HG03039 (cell line): ENCODE results near the gene GLIPR1L2.
"Not testable (repeated sequence)": the region's sequence is repeated elsewhere in the genome, so short reads cannot be mapped to it uniquely, and the experiment has no call there.

Experiments
- ATAC-seq: cut with Tn5 transposase; IDR thresholded peaks from one replicate; pipeline ENCODE4 v1.9.1; 2021; ENCODE audit warnings: mild to moderate bottlenecking, moderate library complexity; ENCODE audit not compliant: unreplicated experiment

Gene GLIPR1L2

DNA sequence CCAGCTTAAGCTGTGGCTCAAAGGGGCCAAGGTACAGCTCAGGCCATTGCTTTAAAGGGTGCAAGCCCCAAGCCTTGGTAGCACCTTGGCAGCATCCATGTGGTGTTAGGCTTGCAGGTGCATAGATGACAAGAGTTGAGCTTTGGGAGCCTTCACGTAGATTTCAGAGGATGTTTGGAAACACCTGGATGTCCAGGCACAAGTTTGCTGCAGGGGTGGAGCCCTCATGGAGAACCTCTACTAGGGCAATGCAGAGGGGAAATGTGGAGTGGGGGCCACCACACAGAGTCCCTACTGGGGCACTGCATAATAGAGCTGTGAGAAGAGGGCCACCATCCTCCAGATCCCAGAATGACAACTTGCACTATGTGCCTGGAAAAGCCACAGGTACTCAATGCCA is 37.9 kb downstream of the GLIPR1L2 start:
- no peak for ATAC-seq

DNA sequence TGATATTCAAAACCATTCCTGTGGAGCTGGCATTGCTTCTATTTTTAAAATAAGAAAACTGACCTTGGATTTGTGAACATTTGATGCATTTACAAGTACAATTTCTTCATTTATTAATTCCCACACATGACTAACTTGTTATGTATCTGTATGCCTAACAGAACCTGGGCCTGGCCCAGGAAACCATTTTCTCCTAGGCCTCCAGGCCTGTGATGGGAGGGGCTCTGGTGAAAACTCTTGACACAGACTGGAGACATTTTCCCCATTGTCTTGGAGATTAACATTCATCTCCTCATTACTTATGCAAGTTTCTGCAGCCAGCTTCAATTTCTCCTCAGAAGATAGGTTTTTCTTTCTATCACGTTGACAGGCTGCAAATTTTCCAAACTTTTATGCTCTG is 42.0 kb downstream of the GLIPR1L2 start:
- ATAC-seq: no peak

GRCh38 chr12:75437564-75437963 is 46.7 kb downstream of the GLIPR1L2 start:
- no peak for ATAC-seq

DNA sequence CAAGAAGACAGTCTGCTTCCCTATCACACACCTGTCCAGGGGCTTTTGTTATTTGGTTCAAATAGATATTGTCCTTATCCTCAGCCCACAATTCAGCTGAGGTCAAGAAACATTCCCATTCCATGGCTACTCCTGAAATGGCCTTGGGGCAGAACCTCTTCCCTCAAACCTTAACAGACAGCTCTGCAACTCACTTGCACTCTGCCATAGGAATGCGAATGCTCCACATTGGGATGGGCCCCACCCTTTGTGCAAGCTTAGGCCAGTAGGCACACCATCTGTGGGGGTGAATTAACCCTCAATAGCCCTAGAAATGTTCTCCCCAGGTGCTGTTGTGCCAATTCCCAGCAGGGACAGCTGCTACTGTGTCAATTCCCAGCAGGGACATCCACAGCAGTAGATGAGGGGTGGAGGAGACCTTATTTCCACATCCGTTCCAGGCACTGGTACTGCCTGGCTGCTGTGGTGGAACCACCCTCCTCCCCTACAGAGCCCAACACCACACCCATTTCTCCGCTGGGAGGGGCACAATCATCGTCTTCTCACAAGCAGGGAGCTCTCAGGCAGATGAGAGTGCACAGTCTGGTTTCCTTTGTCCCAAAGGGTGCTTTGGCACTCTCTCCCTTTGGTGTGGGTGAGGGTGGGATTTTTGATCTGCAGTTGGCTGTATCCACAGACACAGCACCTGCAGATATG is 47.3 kb downstream of the GLIPR1L2 start:
- ATAC-seq: no peak

DNA sequence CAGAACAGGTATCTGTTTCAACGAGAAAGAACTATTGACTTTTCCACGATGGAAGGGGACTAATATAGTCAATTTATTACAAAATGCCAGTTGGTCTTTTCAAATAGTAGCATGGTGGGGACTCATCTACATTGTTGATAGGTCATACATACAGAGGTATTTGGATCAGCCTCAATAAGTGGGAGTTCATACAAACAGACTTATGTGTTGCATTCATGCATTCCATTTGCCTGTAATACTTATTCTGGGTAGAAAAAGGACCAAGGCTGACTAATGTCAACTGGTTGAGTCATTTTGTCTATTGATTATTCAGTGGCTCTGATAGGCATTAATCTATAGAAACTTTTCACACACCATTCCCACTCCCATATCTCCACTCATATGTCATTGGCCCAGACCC is 48.2 kb downstream of the GLIPR1L2 start:
- no peak for ATAC-seq

DNA sequence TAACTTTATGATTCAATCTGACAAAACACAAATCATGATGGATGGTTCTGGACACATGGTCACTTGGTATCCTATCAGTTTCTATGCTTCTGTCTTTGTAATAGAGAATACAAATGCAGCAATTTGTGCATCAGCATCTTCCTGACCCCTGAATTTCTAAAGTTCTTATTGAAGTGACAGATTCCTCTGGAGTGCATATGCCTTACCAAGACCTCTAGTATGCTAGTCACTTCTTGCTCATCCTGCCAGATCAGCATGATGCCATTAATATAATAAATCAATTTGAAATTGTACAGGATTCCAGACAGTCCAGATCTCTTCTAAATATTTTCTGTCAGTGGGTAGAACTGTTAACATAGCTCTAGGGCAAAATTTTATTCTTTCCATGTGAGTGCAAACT is 49.0 kb downstream of the GLIPR1L2 start:
- no peak for ATAC-seq

DNA sequence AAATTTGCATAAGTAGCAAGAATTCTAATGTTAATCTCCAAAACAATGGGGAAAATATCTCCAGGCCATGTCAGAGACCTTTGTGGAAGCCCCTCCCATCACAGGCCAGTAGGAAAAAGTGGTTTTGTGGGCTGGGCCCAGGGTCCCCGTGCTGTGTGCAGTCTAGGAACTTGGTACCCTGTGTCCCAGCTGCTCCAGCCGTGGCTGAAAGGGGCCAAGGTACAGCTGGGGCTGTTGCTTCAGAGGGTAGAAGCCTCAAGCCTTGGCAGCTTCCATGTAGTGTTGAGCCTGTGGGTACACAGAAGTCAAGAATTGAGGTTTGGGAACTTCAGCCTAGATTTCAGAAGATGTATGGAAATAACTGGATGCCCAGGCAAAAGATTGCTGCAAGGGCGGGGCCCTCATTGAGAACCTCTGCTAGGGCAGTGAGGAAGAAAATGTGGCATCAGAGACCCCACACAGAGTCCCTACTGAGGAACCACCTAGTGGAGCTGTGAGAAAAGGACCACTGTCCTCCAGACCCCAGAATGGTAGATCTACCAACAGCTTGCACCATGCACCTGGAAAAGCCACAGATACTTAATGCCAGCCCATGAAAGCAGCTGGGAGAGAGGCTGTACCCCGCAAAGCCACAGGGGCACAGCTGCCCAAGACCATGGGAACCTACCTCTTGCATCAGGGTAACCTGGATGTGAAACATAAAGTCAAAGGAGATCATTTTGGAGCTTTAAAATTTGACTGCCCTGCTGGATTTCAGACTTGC is 51.0 kb downstream of the GLIPR1L2 start:
- ATAC-seq: not testable (repeated sequence)

DNA sequence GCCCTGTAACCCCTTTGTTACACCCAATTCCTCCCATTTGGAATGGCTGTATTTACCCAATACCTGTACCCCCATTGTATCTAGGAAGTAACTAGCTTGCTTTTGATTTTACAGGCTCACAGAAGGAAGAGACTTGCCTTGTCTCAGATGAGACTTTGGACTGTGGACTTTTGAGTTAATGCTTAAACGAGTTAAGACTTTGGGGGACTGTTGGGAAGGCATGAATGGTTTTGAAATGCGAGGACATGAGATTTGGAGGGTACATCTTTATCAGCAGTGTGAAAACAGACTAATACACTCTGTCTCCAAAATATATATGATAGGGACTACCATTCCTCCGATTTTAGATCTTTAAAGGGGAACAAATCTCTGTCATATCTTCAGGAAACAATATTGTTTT is 51.6 kb downstream of the GLIPR1L2 start:
- not testable (repeated sequence) for ATAC-seq

GRCh38 chr12:75443709-75444108 is 52.8 kb downstream of the GLIPR1L2 start:
- no peak for ATAC-seq

GRCh38 chr12:75444429-75445136 is 53.7 kb downstream of the GLIPR1L2 start:
- ATAC-seq: no peak

GRCh38 chr12:75445137-75445507 is 54.2 kb downstream of the GLIPR1L2 start:
- ATAC-seq: not testable (repeated sequence)

- ATAC-seq: no peak
Measured at GRCh38 chr12:75446857-75447256, 56.0 kb downstream of the GLIPR1L2 start.

DNA sequence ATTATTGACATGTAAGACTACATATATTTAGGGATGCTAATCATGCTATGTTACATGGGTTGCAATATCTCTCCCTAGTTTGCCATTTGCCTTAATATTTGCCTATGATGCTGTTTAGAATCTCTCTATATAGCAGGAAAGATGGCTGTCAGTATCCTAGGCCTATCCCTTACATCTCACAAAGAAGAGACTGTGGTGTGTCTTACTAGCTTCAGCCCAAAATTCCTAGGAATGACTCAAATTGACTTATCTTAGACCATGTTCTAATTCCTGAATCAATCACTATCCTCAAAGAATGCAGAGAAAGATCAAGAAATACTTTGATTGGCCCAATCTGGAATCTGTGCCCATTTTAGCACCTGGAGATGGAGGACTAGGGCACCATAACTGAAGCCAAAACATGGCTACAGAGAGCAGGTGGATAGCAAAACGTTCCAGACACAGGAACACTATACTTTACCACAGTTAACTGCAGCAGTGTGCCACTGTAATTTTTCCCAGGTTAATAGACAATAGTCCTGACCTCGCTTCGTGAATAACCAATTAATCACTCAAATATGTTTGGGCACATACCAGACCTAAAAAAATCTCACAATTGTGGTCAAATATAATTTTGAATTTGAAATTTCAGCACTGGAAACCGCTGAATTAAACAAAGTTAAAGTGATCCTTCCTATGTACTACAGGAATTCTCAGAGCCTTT is 57.0 kb downstream of the GLIPR1L2 start:
- ATAC-seq: no peak

- no peak for ATAC-seq
Measured at GRCh38 chr12:75452675-75453330, 61.9 kb downstream of the GLIPR1L2 start.

GRCh38 chr12:75455839-75456238 is 65.0 kb downstream of the GLIPR1L2 start:
- no peak for ATAC-seq

GRCh38 chr12:75457191-75457590 is 66.3 kb downstream of the GLIPR1L2 start:
- no peak for ATAC-seq

GRCh38 chr12:75457866-75458265 is 67.0 kb downstream of the GLIPR1L2 start:
- ATAC-seq: not testable (repeated sequence)

DNA sequence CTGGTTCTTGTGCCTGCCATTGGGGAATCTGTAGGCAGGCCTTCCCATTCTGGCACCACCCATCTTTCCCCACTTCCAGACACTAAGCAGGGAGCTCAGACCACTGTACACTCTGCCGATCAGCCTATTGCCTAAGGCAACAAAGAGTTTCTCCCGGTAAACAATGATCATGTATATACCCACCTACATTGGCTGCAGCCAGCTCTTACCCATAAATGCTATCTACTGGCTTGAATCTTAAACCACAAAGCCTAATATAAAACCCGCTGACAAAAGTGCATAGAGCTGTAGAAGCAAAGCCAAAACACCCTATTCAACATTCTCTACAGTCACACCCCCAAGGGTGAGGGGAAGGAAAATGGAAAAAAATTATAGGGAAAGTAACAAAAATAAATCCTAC is 68.9 kb downstream of the GLIPR1L2 start:
- ATAC-seq: no peak

DNA sequence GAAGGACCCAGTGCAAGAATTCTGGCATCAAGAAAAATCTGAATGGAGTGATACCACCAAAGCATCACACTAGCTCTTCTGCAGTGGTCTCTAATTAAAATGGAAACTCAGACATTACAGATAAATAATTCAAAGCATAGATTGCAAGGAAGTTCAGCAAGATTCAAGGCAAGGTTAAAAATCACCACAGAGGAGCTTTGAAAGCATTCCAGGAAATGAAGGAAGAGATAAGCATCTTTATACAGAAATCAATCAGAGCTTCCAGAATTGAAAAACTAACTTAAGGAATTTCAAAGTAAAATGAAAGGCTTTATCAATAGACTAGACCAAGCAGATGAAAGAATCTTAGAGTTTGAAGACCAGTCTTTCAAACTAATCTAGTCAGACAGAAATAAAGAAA is 69.3 kb downstream of the GLIPR1L2 start:
- ATAC-seq: no peak
